GM12878 (cell line): ENCODE results near the gene GGT6. TPM values are rescaled to one million over a fixed set of nuclear protein-coding genes. Genes with fewer than 3 reads are reported as not detected.

Experiments
- ATAC-seq: fragments of 200-7000 bp; cut with Tn5 transposase; 3 replicates; pipeline ENCODE4 v1.9.1; 2020; ENCODE audit warnings: mild to moderate bottlenecking, moderate library complexity
- BruUV-seq: library from RNA; stranded (reverse); fragments of 400-500 nt; replicated peaks from 2 replicates; lab custom pipeline; 2021; lab: Mats Ljungman, UMichigan
- CTCF ChIA-PET: fragments of 300-600 bp; sonication (Branson Sonifier 250); formaldehyde crosslinking; extraction: SDS; loops from one replicate; lab custom pipeline; 2021; ENCODE audit warnings: inconsistent platforms; lab: Yijun Ruan, JAX
- POLR2A ChIA-PET: fragments of 350-600 bp; formaldehyde crosslinking; extraction: SDS; loops from one replicate; lab custom pipeline; 2021; ENCODE audit warnings: inconsistent platforms; lab: Charles Lee
- RAD21 ChIA-PET: fragments of 300-600 bp; sonication (Branson Sonifier 250); formaldehyde crosslinking; loops from one replicate; lab custom pipeline; 2023; ENCODE audit warnings: antibody characterized with exemption; ENCODE audit not compliant: unreplicated experiment; lab: Charles Lee
- SMC1A ChIA-PET: fragments of 300-600 bp; sonication (Branson Sonifier 250); formaldehyde crosslinking; loops from one replicate; lab custom pipeline; 2023; ENCODE audit not compliant: unreplicated experiment, uncharacterized antibody; lab: Charles Lee
- DNase-seq: peaks from one replicate; pipeline ENCODE4 v3.0.0-alpha.2; 2011; ENCODE audit warnings: low read depth, low spot score
- FAIRE-seq: peaks from 3 replicates; lab custom pipeline; 2011; peaks lifted over from hg19 to GRCh38; lab: Jason Lieb, UNC
- H2AFZ ChIP-seq: 2 replicates; pipeline ENCODE4 v1.6.0; 2011; ENCODE audit warnings: low read depth, low read length, control low read depth; ENCODE audit not compliant: control insufficient read depth
- H3K27ac ChIP-seq: 2 replicates; pipeline ENCODE4 v1.5.1; 2011; ENCODE audit warnings: control low read depth; ENCODE audit not compliant: control insufficient read depth, insufficient read depth
- H3K27me3 ChIP-seq, 2 experiments: replicated peaks in 1 of 2; 2 replicates each; pipeline versions ENCODE4 v1.6.0 to v1.6.1; 2011; ENCODE audit warnings: low read length in 1 of 2; ENCODE audit not compliant: control insufficient read depth in 2 of 2, insufficient read depth in 2 of 2
- H3K36me3 ChIP-seq, 2 experiments: 2 replicates each; pipeline ENCODE4 v1.5.1; 2011; ENCODE audit warnings: low read length in 1 of 2; ENCODE audit not compliant: control insufficient read depth in 2 of 2, insufficient read depth in 2 of 2
- H3K4me1 ChIP-seq: 2 replicates; pipeline ENCODE4 v1.6.1; 2011; ENCODE audit warnings: mild to moderate bottlenecking, low read length, moderate library complexity, mixed read lengths; ENCODE audit not compliant: control insufficient read depth, insufficient read depth
- H3K4me2 ChIP-seq: 2 replicates; pipeline ENCODE4 v1.6.0; 2011; ENCODE audit warnings: control low read depth; ENCODE audit not compliant: control insufficient read depth, insufficient read depth
- H3K4me3 ChIP-seq: fragments of 200-600 bp; sonication (generic); 2 replicates; pipeline ENCODE4 v1.5.1; 2016
- H3K79me2 ChIP-seq: 2 replicates; pipeline ENCODE4 v1.6.0; 2011; ENCODE audit warnings: low read length; ENCODE audit not compliant: control insufficient read depth, insufficient read depth
- H3K9ac ChIP-seq: 2 replicates; pipeline ENCODE4 v1.8.0; 2011; ENCODE audit warnings: low read length, control low read depth, mixed read lengths; ENCODE audit not compliant: control insufficient read depth, insufficient read depth
- H3K9me3 ChIP-seq: replicated peaks from 3 replicates; pipeline ENCODE4 v1.5.1; 2011; ENCODE audit warnings: mild to moderate bottlenecking, low read length; ENCODE audit not compliant: control insufficient read depth, insufficient read depth
- H4K20me1 ChIP-seq: 2 replicates; pipeline ENCODE4 v1.6.0; 2011; ENCODE audit not compliant: control insufficient read depth, insufficient read depth
- DPF2 ChIP-seq: fragments of 450-650 bp; IDR thresholded peaks from 2 replicates; pipeline ENCODE4 v1.6.1; 2017; ENCODE audit warnings: mild to moderate bottlenecking
- FOXM1 ChIP-seq: IDR thresholded peaks from 2 replicates; pipeline ENCODE4 v1.6.1; 2012; ENCODE audit warnings: low read depth, mild to moderate bottlenecking, inconsistent platforms, low read length, moderate library complexity
- MTA3 ChIP-seq: IDR thresholded peaks from 2 replicates; pipeline ENCODE4 v1.6.1; 2012; ENCODE audit warnings: low read length, inconsistent platforms, borderline replicate concordance
- NFIC ChIP-seq: IDR thresholded peaks from 2 replicates; pipeline ENCODE4 v1.6.1; 2012; ENCODE audit warnings: low read depth, mild to moderate bottlenecking, inconsistent platforms, low read length, moderate library complexity
- NFYA ChIP-seq: IDR thresholded peaks from 2 replicates; pipeline ENCODE4 v1.6.1; 2011; ENCODE audit warnings: low read depth, mild to moderate bottlenecking, low read length, improper control_type of control experiment, borderline replicate concordance
- POLR2AphosphoS5 ChIP-seq: IDR thresholded peaks from 2 replicates; pipeline ENCODE4 v1.6.1; 2011; ENCODE audit warnings: mild to moderate bottlenecking, low read length, inconsistent platforms
- REST ChIP-seq: IDR thresholded peaks from 2 replicates; pipeline ENCODE4 v1.6.1; 2012; ENCODE audit warnings: mild to moderate bottlenecking, low read depth, low read length
- ZNF207 ChIP-seq: fragments of 450-650 bp; IDR thresholded peaks from 2 replicates; pipeline ENCODE4 v1.6.1; 2014; ENCODE audit warnings: antibody characterized with exemption, mild to moderate bottlenecking, borderline replicate concordance
- ZNF24 ChIP-seq: fragments of 450-650 bp; IDR thresholded peaks from 2 replicates; pipeline ENCODE4 v1.6.1; 2017; ENCODE audit warnings: antibody characterized with exemption, mild to moderate bottlenecking
- ZZZ3 ChIP-seq: IDR thresholded peaks from 2 replicates; pipeline ENCODE4 v1.6.1; 2011; ENCODE audit warnings: low read depth; ENCODE audit not compliant: control insufficient read depth, insufficient read length
- WGBS: methylation state at CpG from one replicate; pipeline ENCODE4 v1.1.6; 2016; ENCODE audit warnings: low lambda C conversion rate; ENCODE audit not compliant: insufficient replicate concordance, insufficient coverage; ENCODE audit errors: missing lambda C conversion rate; 5-methylcytosine and 5-hydroxymethylcytosine counted together
- in situ Hi-C: fragments of 300-500 bp; cut with MboI; formaldehyde crosslinking; loops from 9 replicates; pipeline ENCODE4 v1.14.3; 2018; ENCODE audit warnings: mixed read lengths
- intact Hi-C: fragments of 100-400 bp; cut with micrococcal nuclease; formaldehyde crosslinking; loops from one replicate; pipeline ENCODE4 v1.14.2; 2022; ENCODE audit not compliant: unreplicated experiment
- polyA plus RNA-seq, 11 experiments: library from polyadenylated mRNA; depleted of rRNA in 4 of 11; unstranded in 6 of 11; stranded (reverse) in 5 of 11; fragments of >200 nt; fragmentation: Nextera tagmentation in 4 of 11; fragmentation: Illumina TruSeq in 1 of 11; extraction: Ambion mirVana in 4 of 11; extraction: Trizol in 1 of 11; gene quantifications; 1 replicate in 1 of 11; 2 replicates in 10 of 11; pipeline versions ENCODE4 v1.2.1 to v1.2.3, GENCODE V29; 2011 to 2016; ENCODE audit warnings: inconsistent platforms in 2 of 11, missing spikeins in 2 of 11, low read depth in 1 of 11
- total RNA-seq, 4 experiments: library from RNA; depleted of rRNA in 3 of 4; stranded (reverse); fragments of >200 nt in 3 of 4; fragmentation: Illumina TruSeq in 1 of 4; extraction: Trizol in 1 of 4; gene quantifications; 2 replicates each; pipeline versions ENCODE4 v1.2.1 to v1.2.3, GENCODE V29; 2013 to 2021

Gene GGT6
- total and polyA plus RNA-seq, 10 of the 15 experiments (the other 5 are each of a cell fraction or from before 2014, with no cell fraction given): 0.01 to 0.26 (median 0.13) TPM; not detected in 5

- no TSS peak for BruUV-seq
- H3K4me3 ChIP-seq: no peak overlapping the region
- H3K27ac ChIP-seq: no peak overlapping the region
- POLR2A ChIA-PET: no interaction called here
- ATAC-seq (no peak), FAIRE-seq (no peak), DNase-seq (no peak)
- SMC1A ChIA-PET: interaction anchor here (1.3 kb wide), 1 partner anchor 93 kb away, joined by 3 read pairs; no protein-coding TSS in a partner anchor
- H3K9me3 ChIP-seq: no peaks in the 10 kb centered on the region; the same call in 2 of the 3 replicates
- H3K36me3 ChIP-seq: no peaks in the 10 kb centered on the region
- peaks cover 6% of the 10 kb centered on the region for H3K4me1 ChIP-seq
- CTCF ChIA-PET: no interaction called here
- no peaks in the 10 kb centered on the region for H4K20me1 ChIP-seq
- H2AFZ ChIP-seq: no peak overlapping the region
- H3K4me2 ChIP-seq: no peak overlapping the region
- H3K27me3 ChIP-seq: no peaks in the 10 kb centered on the region
- RAD21 ChIA-PET: no interaction called here
- 57% methylated on average over 22 of the region's 24 CpGs for WGBS
- no peak overlapping the region for H3K9ac ChIP-seq
- TF ChIP-seq POLR2AphosphoS5 (no peak), REST (no peak), ZNF207 (no peak), NFYA (no peak), FOXM1 (no peak), ZNF24 (no peak), NFIC (no peak), DPF2 (no peak), ZZZ3 (no peak), MTA3 (no peak)
- H3K79me2 ChIP-seq: no peaks in the 10 kb centered on the region
- in situ Hi-C loops: no loop called here
- intact Hi-C loops: no loop called here
Measured at GRCh38 chr17:4513113-4514032, 47.0 kb downstream of the GGT6 start.
